Heart right ventricle (tissue), 16 donors: ENCODE results near the gene NPPB. TPM values are rescaled to one million over a fixed set of nuclear protein-coding genes. Genes with fewer than 3 reads are reported as not detected.
A peak's percentile ranks its signal among the peaks of the same experiment; 100 is the strongest.

ENCODE experiments used
- ATAC-seq, 8 donors: fragments of 200-7000 bp; cut with Tn5 transposase; one replicate each; pipeline ENCODE4 v1.9.1; 2020; ENCODE audit warnings: mild to moderate bottlenecking in 8 of 8, moderate library complexity in 8 of 8, moderate number of reproducible peaks in 1 of 8
- DNase-seq, 2 donors: peaks; one replicate each; pipeline ENCODE4 v3.0.0-alpha.2; 2020
- H3K27ac ChIP-seq, 10 donors: fragments of 200-600 bp; sonication (generic) in 2 of 10; one replicate each; pipeline versions ENCODE4 v1.5.0 to v1.8.0; 2020 to 2022; ENCODE audit warnings: mild to moderate bottlenecking in 3 of 10
- H3K27me3 ChIP-seq, 7 donors: fragments of 200-600 bp; one replicate each; pipeline ENCODE4 v1.8.0; 2021 to 2022; ENCODE audit warnings: mild to moderate bottlenecking in 2 of 7
- H3K36me3 ChIP-seq, 9 donors: fragments of 200-600 bp; sonication (generic) in 1 of 9; one replicate each; pipeline versions ENCODE4 v1.5.0 to v1.8.0; 2020 to 2022; ENCODE audit warnings: mild to moderate bottlenecking in 2 of 9
- H3K4me1 ChIP-seq, 9 donors: fragments of 200-600 bp; sonication (generic) in 1 of 9; one replicate each; pipeline versions ENCODE4 v1.5.0 to v1.8.0; 2020 to 2022; ENCODE audit warnings: mild to moderate bottlenecking in 4 of 9
- H3K4me3 ChIP-seq, 10 donors: fragments of 200-600 bp; sonication (generic) in 2 of 10; one replicate each; pipeline versions ENCODE4 v1.5.0 to v1.8.0; 2020 to 2022; ENCODE audit warnings: mild to moderate bottlenecking in 7 of 10, moderate library complexity in 2 of 10
- H3K9me3 ChIP-seq, 11 donors: fragments of 200-600 bp in 10 of 11; sonication (generic) in 2 of 11; one replicate each; pipeline versions ENCODE4 v1.5.0 to v1.8.0; 2013 to 2022; ENCODE audit warnings: mild to moderate bottlenecking in 2 of 11, control low read depth in 1 of 11, moderate library complexity in 1 of 11
- WGBS, 2 donors: extraction: QIAGEN DNeasy Blood & Tissue Kit; methylation state at CpG; one replicate each; pipeline ENCODE4 v1.1.7; 2013; ENCODE audit warnings: inconsistent platforms in 1 of 2; 5-methylcytosine and 5-hydroxymethylcytosine counted together
- intact Hi-C, 10 donors: fragments of 100-400 bp; cut with DNase I; formaldehyde crosslinking; loops; one replicate each; pipeline versions ENCODE4 v1.11.1 to v1.14.2; 2022
- polyA plus RNA-seq, 2 donors: library from polyadenylated mRNA; stranded (reverse); fragments of 200-250 nt; gene quantifications; one replicate each; pipeline ENCODE4 v1.2.3, GENCODE V29; 2013
- total RNA-seq, 10 donors: library from RNA; stranded (reverse); fragmentation: NEBNext Ultra II Directional in 3 of 10; extraction: Animal tissue kit (Norgen Biotek cat#: 25700) in 3 of 10; gene quantifications; one replicate each; pipeline versions ENCODE4 v1.2.1 to v1.2.4, GENCODE V29; 2021 to 2023
- TF ChIP-seq, protein P1 (sequence below), 9 donors: fragments of 200-600 bp; sonication (generic) in 2 of 9; IDR thresholded peaks; one replicate each; pipeline versions ENCODE4 v1.5.0 to v1.8.0; 2021 to 2022; ENCODE audit warnings: antibody characterized with exemption in 9 of 9, mild to moderate bottlenecking in 5 of 9, moderate library complexity in 1 of 9
- donor health status: Arrhythmogenic right ventricular cardiomyopathy.
- donor health status: ischemic (EF 13 %, LVEDD 7.1; RV severe dilation, severe dysfunction).
- donor health status: healthy with polysubstance abuse.
- donor health status: DM: no; HTN: yes; CAD: no.
- donor health status: DM: no; HTN: no; CAD: no.
- donor health status: ischemic (EF 25% LVEDD 6.9; RV normal size, moderate dysfunction).
- donor health status: ischemic (EF 25% LVEDD 5.7; RV mildly dilated, moderate dysfunction).
- donor health status: healthy.
- donor health status: DM: yes; HTN: yes; CAD: no.
- donor health status: Ischemic cardiomyopathy.
- donor health status: ischemic (EF 35%, LVEDD 5.7; RV mildly dilated, moderate dysfunction).
- donor health status: nonischemic (EF 11% LVEDD 7.7; RV severe dilation, severe dysfunction).
- donor health status: DM: yes; HTN: yes; CAD: no.
- donor health status: PGD.
- donor health status: ischemic (EF 29% LVEDD 5.4; RV normal size, mild dysfunction).
- donor health status: nonischemic (EF 23%, LVEDD 6.1; RV moderate dilation, normal function).

The NPPB gene
- total and polyA plus RNA-seq, 12 donors = 1.1 to 15,996 (median 291) TPM

DNA sequence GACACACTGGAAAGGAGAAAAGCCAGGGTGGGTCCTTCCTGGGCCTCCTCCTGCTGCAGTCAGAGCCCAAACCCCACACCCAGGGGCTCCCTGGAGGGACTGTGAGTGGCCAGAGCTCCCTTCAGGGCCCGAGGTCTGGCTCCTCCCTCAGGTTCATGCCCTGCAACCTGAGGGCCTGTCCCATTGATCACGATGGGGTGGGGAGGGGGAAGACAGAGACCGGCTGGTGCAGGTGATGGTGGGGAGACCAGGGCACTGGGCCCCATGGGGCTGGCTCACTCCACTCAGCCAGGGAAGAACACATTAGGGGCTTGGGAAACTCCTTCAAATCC, 30.1 kb upstream of the NPPB start:
- intact Hi-C loops = no loop called here
- Histone ChIP-seq H3K27ac (peak overlapping the region in 6 of 10 donors; percentile 40 to 92 (median 87)), H3K9me3 (no peaks in the 10 kb centered on the region), H3K27me3 (no peaks in the 10 kb centered on the region), H3K4me3 (no peak overlapping the region), H3K36me3 (no peaks in the 10 kb centered on the region), H3K4me1 (peaks cover 12 to 36% (median 25%) of the 10 kb centered on the region in 9 donors)
- ATAC-seq = no peak
- no peak for DNase-seq
- TF ChIP-seq, protein P1, sequence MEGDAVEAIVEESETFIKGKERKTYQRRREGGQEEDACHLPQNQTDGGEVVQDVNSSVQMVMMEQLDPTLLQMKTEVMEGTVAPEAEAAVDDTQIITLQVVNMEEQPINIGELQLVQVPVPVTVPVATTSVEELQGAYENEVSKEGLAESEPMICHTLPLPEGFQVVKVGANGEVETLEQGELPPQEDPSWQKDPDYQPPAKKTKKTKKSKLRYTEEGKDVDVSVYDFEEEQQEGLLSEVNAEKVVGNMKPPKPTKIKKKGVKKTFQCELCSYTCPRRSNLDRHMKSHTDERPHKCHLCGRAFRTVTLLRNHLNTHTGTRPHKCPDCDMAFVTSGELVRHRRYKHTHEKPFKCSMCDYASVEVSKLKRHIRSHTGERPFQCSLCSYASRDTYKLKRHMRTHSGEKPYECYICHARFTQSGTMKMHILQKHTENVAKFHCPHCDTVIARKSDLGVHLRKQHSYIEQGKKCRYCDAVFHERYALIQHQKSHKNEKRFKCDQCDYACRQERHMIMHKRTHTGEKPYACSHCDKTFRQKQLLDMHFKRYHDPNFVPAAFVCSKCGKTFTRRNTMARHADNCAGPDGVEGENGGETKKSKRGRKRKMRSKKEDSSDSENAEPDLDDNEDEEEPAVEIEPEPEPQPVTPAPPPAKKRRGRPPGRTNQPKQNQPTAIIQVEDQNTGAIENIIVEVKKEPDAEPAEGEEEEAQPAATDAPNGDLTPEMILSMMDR (IDR thresholded peaks at IDR 0.05) = no peak
- WGBS, 2 donors = 53 to 72% methylated on average over 3 of the region's 3 CpGs

DNA sequence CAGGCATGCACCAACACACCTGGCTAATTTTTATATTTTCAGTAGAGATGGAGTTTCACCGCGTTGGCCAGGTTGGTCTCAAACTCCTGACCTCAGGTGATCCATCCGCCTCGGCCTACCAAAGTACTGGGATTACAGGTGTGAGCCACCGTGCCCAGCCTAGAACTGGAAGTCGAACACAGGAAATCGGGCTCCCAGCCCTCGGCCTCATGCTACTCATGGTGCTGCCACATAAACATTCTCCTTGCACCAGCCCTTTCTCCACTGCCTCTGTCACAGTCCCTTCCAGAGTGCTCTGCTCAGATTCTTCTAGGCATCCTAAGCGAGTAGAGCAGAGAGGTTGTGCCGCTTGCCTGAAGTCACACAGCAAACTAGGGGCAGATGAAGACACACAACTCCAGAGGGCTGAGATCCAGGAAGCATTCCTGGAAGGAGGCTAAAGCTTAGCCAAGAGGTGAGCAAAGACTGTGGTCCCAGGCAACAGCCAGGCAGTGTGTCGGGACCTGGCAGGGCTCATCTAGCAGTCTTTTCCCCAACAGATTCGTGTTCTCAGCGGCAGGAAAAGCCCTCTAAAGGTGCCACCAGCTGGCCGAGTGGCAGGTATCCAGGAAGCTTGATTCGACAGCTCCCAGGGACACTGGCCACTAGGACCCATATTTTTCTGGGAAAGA, 29.6 kb upstream of the NPPB start:
- Histone ChIP-seq H3K4me1 (peaks cover 13 to 41% (median 27%) of the 10 kb centered on the region in 9 donors), H3K27ac (peak overlapping the region in 8 of 10 donors; percentile 69 to 92 (median 85)), H3K9me3 (no peaks in the 10 kb centered on the region), H3K27me3 (no peaks in the 10 kb centered on the region), H3K36me3 (no peaks in the 10 kb centered on the region), H3K4me3 (no peak overlapping the region)
- 79 to 81% methylated on average over 15 of the region's 15 CpGs for WGBS, 2 donors
- DNase-seq (no peak), ATAC-seq (no peak)
- TF ChIP-seq, protein P1 (IDR thresholded peaks at IDR 0.05) = no peak
- intact Hi-C loops = no loop called here

DNA sequence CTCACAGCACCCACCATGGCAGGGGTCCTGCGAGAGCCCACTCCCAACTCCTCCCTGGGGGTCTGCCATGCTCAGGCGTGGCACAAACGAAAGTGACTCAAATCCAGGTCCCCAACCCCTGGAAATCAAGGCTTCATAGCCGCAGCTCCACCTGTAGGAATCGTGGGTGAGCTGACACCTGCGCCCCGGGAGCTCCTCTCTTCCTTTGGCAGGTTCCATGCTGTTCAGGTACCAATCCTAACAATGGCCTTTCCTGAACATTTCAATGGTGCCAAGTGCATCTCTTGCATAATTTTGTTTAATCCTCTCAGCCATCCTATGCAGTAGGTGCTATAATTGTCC, 28.9 kb upstream of the NPPB start:
- Histone ChIP-seq H3K27me3 (no peaks in the 10 kb centered on the region), H3K4me1 (peaks cover 17 to 47% (median 34%) of the 10 kb centered on the region in 9 donors), H3K36me3 (no peaks in the 10 kb centered on the region), H3K9me3 (no peaks in the 10 kb centered on the region), H3K4me3 (no peak overlapping the region), H3K27ac (peak overlapping the region; percentile 69 to 95 (median 85))
- no peak for ATAC-seq
- intact Hi-C loops = no loop called here
- 81 to 82% methylated on average over 7 of the region's 7 CpGs for WGBS, 2 donors
- no peak for DNase-seq
- TF ChIP-seq, protein P1 (IDR thresholded peaks at IDR 0.05) = no peak

DNA sequence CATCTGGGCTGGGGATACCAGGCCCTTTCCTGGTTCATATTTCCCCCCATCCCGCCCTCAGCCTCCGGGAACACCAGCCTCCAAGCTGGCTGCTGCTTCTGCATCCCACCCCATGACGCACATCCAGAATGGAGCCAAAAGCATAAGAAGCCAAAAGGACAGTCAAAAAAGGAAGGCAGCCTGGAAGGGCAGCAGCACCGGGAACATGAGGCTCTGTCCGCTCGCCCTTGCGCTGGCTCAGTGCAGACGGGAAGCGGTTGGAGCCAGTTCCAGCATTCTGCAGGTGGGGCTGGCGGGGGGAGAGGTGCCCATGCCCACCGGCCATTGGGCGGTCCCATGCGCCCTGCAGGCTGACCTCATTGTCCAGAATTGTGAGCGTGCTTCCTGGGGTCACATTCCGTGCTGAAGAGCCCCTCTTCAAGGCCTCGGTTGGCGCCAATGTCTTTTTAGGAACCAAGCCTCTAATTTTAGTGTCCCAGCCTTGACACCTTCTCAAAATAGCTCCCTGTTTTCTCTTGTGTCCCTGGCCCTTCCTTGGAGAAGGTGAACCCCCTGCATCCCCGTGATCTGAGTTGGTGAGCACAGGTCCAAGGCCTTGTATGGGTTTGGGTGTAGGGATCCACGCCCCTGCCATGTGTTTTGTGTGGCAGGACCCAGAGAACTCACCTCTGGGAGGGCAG, 28.4 kb upstream of the NPPB start:
- H3K27ac ChIP-seq = peak overlapping the region; percentile 71 to 95 (median 87)
- peaks cover 17 to 52% (median 39%) of the 10 kb centered on the region in 9 donors for H3K4me1 ChIP-seq
- no peak overlapping the region for H3K4me3 ChIP-seq
- no peaks in the 10 kb centered on the region for H3K36me3 ChIP-seq
- no peaks in the 10 kb centered on the region for H3K27me3 ChIP-seq
- H3K9me3 ChIP-seq = no peaks in the 10 kb centered on the region
- TF ChIP-seq, protein P1 (IDR thresholded peaks at IDR 0.05) = no peak
- WGBS, 2 donors = 33 to 51% methylated on average over 19 of the region's 19 CpGs
- DNase-seq (peak; percentile 71 to 73), ATAC-seq (peak; percentile 54 to 91 (median 82))
- intact Hi-C loops = no loop called here
